K562 (cell line): ENCODE results near the gene TBL1XR1. TPM values are rescaled to one million over a fixed set of nuclear protein-coding genes. Genes with fewer than 3 reads are reported as not detected.

Experiments used
- ATAC-seq: fragments of 200-7000 bp; cut with Tn5 transposase; 3 replicates; pipeline ENCODE4 v1.9.1; 2020; ENCODE audit warnings: moderate library complexity
- BruUV-seq: library from RNA; stranded (reverse); fragments of 400-500 nt; replicated peaks from 2 replicates; lab custom pipeline; 2021; lab: Mats Ljungman, UMichigan
- CTCF ChIA-PET: fragments of 300-600 bp; formaldehyde crosslinking; extraction: SDS; loops from one replicate; lab custom pipeline; 2021; ENCODE audit warnings: low intra/inter-chr PET ratio; lab: Yijun Ruan, JAX
- POLR2A ChIA-PET: fragments of 300-600, 350-650 bp; sonication (Branson Sonifier 250); formaldehyde crosslinking; extraction: SDS; loops from one replicate; lab custom pipeline; 2021; ENCODE audit warnings: antibody characterized with exemption, inconsistent platforms; lab: Yijun Ruan, JAX
- DNase-seq, 4 experiments: peaks; one replicate each; pipeline versions ENCODE4 v3.0.0 to v3.0.0-alpha.2; 2011 to 2018; ENCODE audit warnings: low spot score in 3 of 4, mixed read lengths in 3 of 4; ENCODE audit errors: extremely low read depth in 1 of 4
- FAIRE-seq: peaks from 2 replicates; lab custom pipeline; 2011; peaks lifted over from hg19 to GRCh38; lab: Jason Lieb, UNC
- H2AFZ ChIP-seq: 2 replicates; pipeline ENCODE4 v1.6.0; 2011; ENCODE audit warnings: low read depth, low read length, control low read depth, inconsistent platforms
- H3K27ac ChIP-seq: fragments of 200-600 bp; 3 replicates; pipeline ENCODE4 v1.8.0; 2011; ENCODE audit warnings: low read depth, mild to moderate bottlenecking, control low read depth, inconsistent platforms, low read length, moderate library complexity, mixed read lengths; ENCODE audit errors: extremely low read depth
- H3K27me3 ChIP-seq, 2 experiments: fragments of 300-600 bp in 1 of 2; 2 replicates in 1 of 2; 3 replicates in 1 of 2; pipeline versions ENCODE4 v1.6.0 to v1.8.0; 2011; ENCODE audit warnings: inconsistent platforms in 2 of 2, low read length in 2 of 2, mild to moderate bottlenecking in 1 of 2, mixed read lengths in 1 of 2, moderate library complexity in 1 of 2; ENCODE audit not compliant: control insufficient read depth in 2 of 2, insufficient read depth in 2 of 2
- H3K36me3 ChIP-seq: fragments of 300-600 bp; 3 replicates; pipeline ENCODE4 v1.8.0; 2011; ENCODE audit warnings: mild to moderate bottlenecking, low read length, inconsistent platforms; ENCODE audit not compliant: control insufficient read depth, insufficient read depth
- H3K4me1 ChIP-seq, 2 experiments: fragments of 200-600 bp in 1 of 2; replicated peaks in 1 of 2; 2 replicates in 1 of 2; 3 replicates in 1 of 2; pipeline versions ENCODE4 v1.5.1 to v1.8.0; 2011; ENCODE audit warnings: inconsistent platforms in 2 of 2, low read length in 2 of 2, mild to moderate bottlenecking in 1 of 2, mixed read lengths in 1 of 2, moderate library complexity in 1 of 2; ENCODE audit not compliant: control insufficient read depth in 2 of 2, insufficient read depth in 2 of 2
- H3K4me2 ChIP-seq: 2 replicates; pipeline ENCODE4 v1.6.1; 2011; ENCODE audit warnings: low read length, control low read depth, inconsistent platforms, mixed read lengths; ENCODE audit not compliant: insufficient read depth
- H3K4me3 ChIP-seq: fragments of 200-600 bp; sonication (generic), shearing (Covaris generic); 2 replicates; pipeline ENCODE4 v1.5.1; 2016; ENCODE audit warnings: control low read depth, inconsistent platforms
- H3K79me2 ChIP-seq: fragments of 200-600 bp; 3 replicates; pipeline ENCODE4 v1.8.0; 2011; ENCODE audit warnings: low read length, inconsistent platforms; ENCODE audit not compliant: control insufficient read depth, insufficient read depth
- H3K9ac ChIP-seq, 2 experiments: 2 replicates each; pipeline versions ENCODE4 v1.6.0 to v1.6.1; 2011; ENCODE audit warnings: low read depth in 2 of 2, low read length in 2 of 2, control low read depth in 1 of 2, inconsistent platforms in 1 of 2, mild to moderate bottlenecking in 1 of 2, mixed read lengths in 1 of 2; ENCODE audit not compliant: insufficient read depth in 1 of 2
- H3K9me1 ChIP-seq: one replicate; pipeline ENCODE4 v1.6.0; 2011; ENCODE audit warnings: inconsistent platforms, mild to moderate bottlenecking, low read length, moderate library complexity; ENCODE audit not compliant: control insufficient read depth, insufficient read depth
- H3K9me3 ChIP-seq: replicated peaks from 2 replicates; pipeline ENCODE4 v1.5.1; 2011; ENCODE audit warnings: low read depth, low read length, inconsistent platforms; ENCODE audit not compliant: control insufficient read depth, insufficient read depth
- H4K20me1 ChIP-seq: replicated peaks from 2 replicates; pipeline ENCODE4 v1.6.1; 2011; ENCODE audit warnings: low read length, inconsistent platforms, mixed read lengths; ENCODE audit not compliant: control insufficient read depth, insufficient read depth
- CC2D1A ChIP-seq: fragments of 450-650 bp; IDR thresholded peaks from 2 replicates; pipeline ENCODE4 v1.6.1; 2017; ENCODE audit warnings: mild to moderate bottlenecking
- CEBPG ChIP-seq, 3 experiments: fragments of 200-800 bp in 1 of 3; sonication (Bioruptor generic) in 1 of 3; sonication (generic) in 1 of 3; formaldehyde crosslinking in 1 of 3; IDR thresholded peaks in 2 of 3; conservative IDR thresholded peaks in 1 of 3; 2 replicates each; pipeline versions ENCODE4 v1.6.1 to v1.8.0; 2016 to 2022; ENCODE audit warnings: missing compliant biosample characterization in 2 of 3, missing genetic modification characterization in 2 of 3, mild to moderate bottlenecking in 1 of 3, missing genetic modification reagents in 1 of 3
- CREB5 ChIP-seq: fragments of 250-450 bp; sonication (Bioruptor Pico); IDR thresholded peaks from 2 replicates; pipeline ENCODE4 v1.5.0; 2020; ENCODE audit warnings: mild to moderate bottlenecking
- DEAF1 ChIP-seq: fragments of 450-650 bp; formaldehyde crosslinking; IDR thresholded peaks from 2 replicates; pipeline ENCODE4 v1.4.0; 2020; ENCODE audit warnings: mild to moderate bottlenecking, moderate library complexity
- FIP1L1 ChIP-seq: fragments of 200-400 bp; formaldehyde crosslinking; IDR thresholded peaks from 2 replicates; pipeline ENCODE4 v1.6.1; 2018; ENCODE audit warnings: mild to moderate bottlenecking, low read depth, low read length; ENCODE audit not compliant: poor library complexity, severe bottlenecking
- RAD21 ChIP-seq, 2 experiments: fragments of 250-450 bp in 1 of 2; fragments of 450-650 bp in 1 of 2; sonication (Bioruptor Pico) in 1 of 2; formaldehyde crosslinking in 1 of 2; IDR thresholded peaks in 1 of 2; conservative IDR thresholded peaks in 1 of 2; 2 replicates each; pipeline versions ENCODE4 v1.4.0 to v1.8.0; 2020 to 2022; ENCODE audit warnings: mild to moderate bottlenecking in 2 of 2, moderate library complexity in 1 of 2
- RBM22 ChIP-seq: fragments of 200-400 bp; formaldehyde crosslinking; IDR thresholded peaks from 2 replicates; pipeline ENCODE4 v1.6.1; 2018; ENCODE audit warnings: low read length, low read depth; ENCODE audit not compliant: poor library complexity, severe bottlenecking
- ZMIZ1 ChIP-seq, 2 experiments: fragments of 150-350 bp in 1 of 2; IDR thresholded peaks; 2 replicates each; pipeline ENCODE4 v1.6.1; 2012 to 2016; ENCODE audit warnings: low read depth in 2 of 2, low read length in 2 of 2, mild to moderate bottlenecking in 1 of 2, moderate library complexity in 1 of 2
- ZNF217 ChIP-seq: sonication (generic); formaldehyde crosslinking; IDR thresholded peaks from 2 replicates; pipeline ENCODE4 v1.8.0; 2022; ENCODE audit warnings: mild to moderate bottlenecking, missing genetic modification reagents
- ZNF398 ChIP-seq: fragments of 250-450 bp; sonication (Bioruptor Pico); IDR thresholded peaks from 2 replicates; pipeline ENCODE4 v1.8.0; 2021; ENCODE audit warnings: moderate library complexity, mild to moderate bottlenecking, inconsistent platforms
- WGBS: fragments of 100-300 bp; shearing (Covaris generic); methylation state at CpG from one replicate; pipeline ENCODE4 v1.1.6; 2016; ENCODE audit warnings: low coverage, mixed read lengths; ENCODE audit not compliant: insufficient coverage; ENCODE audit errors: missing lambda C conversion rate; 5-methylcytosine and 5-hydroxymethylcytosine counted together
- in situ Hi-C: fragments of 300-500 bp; cut with MboI; formaldehyde crosslinking; loops from 4 replicates; pipeline ENCODE4 v1.15.0; 2018; ENCODE audit warnings: inconsistent platforms, mixed read lengths
- intact Hi-C: fragments of 100-400 bp; cut with micrococcal nuclease; formaldehyde crosslinking; loops from 2 replicates; pipeline ENCODE4 v1.14.2; 2022
- polyA plus RNA-seq, 8 experiments: library from polyadenylated mRNA; depleted of rRNA in 4 of 8; stranded (reverse) in 5 of 8; unstranded in 3 of 8; fragments of >200 nt; fragmentation: Nextera tagmentation in 2 of 8; fragmentation: Illumina TruSeq in 1 of 8; extraction: Ambion mirVana in 2 of 8; extraction: Trizol in 1 of 8; gene quantifications; 2 replicates each; pipeline versions ENCODE4 v1.2.1 to v1.2.3, GENCODE V29; 2011 to 2014; ENCODE audit warnings: inconsistent platforms in 1 of 8, missing spikeins in 1 of 8
- total RNA-seq, 7 experiments: library from RNA; depleted of rRNA in 6 of 7; stranded (reverse); fragments of >200 nt in 6 of 7; fragmentation: Illumina TruSeq in 2 of 7; extraction: Trizol in 2 of 7; gene quantifications; 2 replicates each; pipeline versions ENCODE4 v1.2.1 to v1.2.3, GENCODE V29; 2011 to 2021; ENCODE audit warnings: low replicate concordance in 1 of 7

TBL1XR1 gene
- total and polyA plus RNA-seq, 9 of the 15 experiments (the other 6 are each of a cell fraction or from before 2014, with no cell fraction given): 19.6 to 171 (median 83.3) TPM

- CTCF ChIA-PET: no interaction called here
- no peaks in the 10 kb centered on the region for H3K9me1 ChIP-seq
- no peaks in the 10 kb centered on the region for H3K27me3 ChIP-seq
- DNase-seq: no peak
- TF ChIP-seq CC2D1A (no peak), FIP1L1 (no peak), CREB5 (no peak), ZNF217 (CRISPR knock-in tag) (no peak), ZNF398 (CRISPR knock-in tag) (no peak), CEBPG (CRISPR knock-in tag; IDR thresholded peaks at IDR 0.05) (no peak), CEBPG (tag; conservative IDR thresholded peaks at IDR 0.05 in 1 of 2, IDR thresholded peaks at IDR 0.05 in 1 of 2) (no peak), RBM22 (no peak), RAD21 (CRISPR knock-in tag; conservative IDR thresholded peaks at IDR 0.05 in 1 of 2, IDR thresholded peaks at IDR 0.05 in 1 of 2) (no peak), ZMIZ1 (IDR thresholded peaks at IDR 0.05; ENCODE audit: low read depth in 2 of 2, low read length in 2 of 2) (no peak), DEAF1 (CRISPR knock-in tag) (no peak)
- TF ChIP-seq, all 486 proteins: peak for 0
- H3K4me3 ChIP-seq: no peak overlapping the region
- in situ Hi-C loops (no loop called here), intact Hi-C loops (no loop called here)
- 0 out of 3 replicates have a peak, but pooled peaks cover 2% of the 10 kb centered on the region for H3K36me3 ChIP-seq
- 0 out of 2 replicates have a peak, but pooled peaks cover 21% of the 10 kb centered on the region for H4K20me1 ChIP-seq
- 70% methylated on average over 4 of the region's 4 CpGs for WGBS
- H3K4me1 ChIP-seq: peaks cover 6 to 21% of the 10 kb centered on the region in 2 experiments; a peak in 3 of 5 replicates
- H3K27ac ChIP-seq: no peak overlapping the region
- ATAC-seq (no peak), FAIRE-seq (no peak)
- POLR2A ChIA-PET: interaction anchor here (0.6 kb wide), 2 partner anchors 36 to 337 kb away, joined by 3 read pairs; no protein-coding TSS in a partner anchor
- no peak overlapping the region for H2AFZ ChIP-seq
- no TSS peak for BruUV-seq
- no peak overlapping the region for H3K9ac ChIP-seq
- no peak overlapping the region for H3K4me2 ChIP-seq
- peaks cover 99% of the 10 kb centered on the region for H3K79me2 ChIP-seq
- no peaks in the 10 kb centered on the region for H3K9me3 ChIP-seq
Measured at GRCh38 chr3:177111541-177111949, 85.7 kb downstream of the TBL1XR1 start.
